GM19240 (cell line): ENCODE data around the gene BCL2L1.
A peak's percentile ranks its signal among the peaks of the same experiment; 100 is the strongest.
"Not testable (repeated sequence)": the region's sequence is repeated elsewhere in the genome, so short reads cannot be mapped to it uniquely, and the experiment has no call there.

ENCODE experiments used
- DNase-seq: peaks from one replicate; pipeline ENCODE4 v3.0.0; 2011; ENCODE audit warnings: low spot score; ENCODE audit not compliant: insufficient read length

The BCL2L1 gene

DNA sequence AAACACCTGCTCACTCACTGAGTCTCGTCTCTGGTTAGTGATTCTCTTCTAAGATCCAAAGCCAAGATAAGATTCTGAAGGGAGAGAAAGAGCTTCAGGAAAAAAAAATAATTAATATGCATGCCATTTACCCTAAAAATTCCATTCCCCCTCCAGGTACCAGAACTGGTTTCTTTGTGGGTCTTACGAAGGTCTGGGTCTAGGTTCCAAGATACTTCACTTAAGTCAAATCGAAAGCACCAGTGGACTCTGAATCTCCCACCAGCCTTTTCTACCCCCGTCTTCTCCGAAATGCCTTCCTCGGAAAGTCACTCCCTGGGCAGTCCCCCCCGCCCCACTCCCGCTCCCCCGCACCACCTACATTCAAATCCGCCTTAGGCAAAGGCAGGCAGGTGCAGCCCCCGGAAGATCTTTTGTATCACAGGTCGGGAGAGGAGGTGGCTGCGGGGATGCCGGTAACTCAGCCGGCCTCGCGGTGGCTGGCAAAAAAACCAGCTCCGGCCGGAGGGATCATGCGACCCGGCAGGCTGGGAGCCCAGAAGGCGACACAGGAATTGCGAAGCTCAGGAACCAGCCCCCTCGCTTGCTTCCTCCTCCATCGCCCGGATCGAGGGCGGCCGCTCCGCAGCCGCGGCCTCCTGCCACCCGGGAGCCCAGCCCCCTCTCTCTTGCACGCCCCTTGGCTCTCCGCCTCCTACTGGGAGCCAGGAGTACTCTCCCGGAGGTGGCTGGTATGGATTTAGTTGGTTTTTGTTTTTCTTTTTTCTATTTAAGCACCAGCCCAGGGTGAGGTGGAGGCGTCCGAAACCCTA is at the start of gene BCL2L1:
Gene BCL2L1, minus strand, starts transcription at position 612 of the 812 bp plus-strand sequence. CDS start 650 bp downstream, outside the sequence.
- no peak for DNase-seq

DNA sequence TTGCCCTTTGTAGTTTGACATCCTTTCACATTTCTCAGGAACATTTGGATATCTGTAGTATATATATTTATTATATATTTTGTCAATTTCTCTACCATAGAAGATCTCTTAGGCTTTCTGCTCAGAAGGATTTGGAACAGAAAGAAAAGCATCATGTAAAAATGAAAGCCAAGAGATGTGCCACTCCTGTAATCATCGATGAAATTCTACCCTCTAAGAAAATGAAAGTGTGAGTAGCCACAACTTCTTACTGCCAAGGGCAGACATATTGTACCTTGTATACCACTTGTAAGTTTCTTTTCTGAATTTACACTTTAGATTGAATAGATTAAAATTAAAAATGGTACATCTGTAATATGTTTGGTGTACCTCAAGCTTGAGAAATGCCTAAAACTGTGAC is 47.6 kb upstream of the BCL2L1 start:
- no peak for DNase-seq

DNA sequence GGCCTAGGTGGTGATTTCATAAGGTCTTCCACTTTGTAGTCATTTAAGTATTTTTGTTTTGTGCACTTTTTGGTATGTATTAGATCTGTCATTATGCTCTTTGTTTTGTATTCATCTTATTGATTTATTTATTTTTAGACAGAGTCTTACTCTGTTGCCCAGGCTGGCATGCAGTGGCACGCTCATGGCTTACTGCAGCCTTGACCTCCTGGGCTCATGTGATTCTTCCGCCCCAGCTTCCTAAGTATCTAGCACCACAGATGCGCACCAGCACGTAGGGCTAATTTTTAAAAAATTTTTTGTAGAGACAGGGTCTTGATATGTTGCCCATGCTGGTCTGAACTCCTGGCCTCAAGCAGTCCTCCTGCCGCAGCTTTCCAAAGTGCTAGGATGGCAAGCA is 47.0 kb upstream of the BCL2L1 start:
- DNase-seq: no peak

DNA sequence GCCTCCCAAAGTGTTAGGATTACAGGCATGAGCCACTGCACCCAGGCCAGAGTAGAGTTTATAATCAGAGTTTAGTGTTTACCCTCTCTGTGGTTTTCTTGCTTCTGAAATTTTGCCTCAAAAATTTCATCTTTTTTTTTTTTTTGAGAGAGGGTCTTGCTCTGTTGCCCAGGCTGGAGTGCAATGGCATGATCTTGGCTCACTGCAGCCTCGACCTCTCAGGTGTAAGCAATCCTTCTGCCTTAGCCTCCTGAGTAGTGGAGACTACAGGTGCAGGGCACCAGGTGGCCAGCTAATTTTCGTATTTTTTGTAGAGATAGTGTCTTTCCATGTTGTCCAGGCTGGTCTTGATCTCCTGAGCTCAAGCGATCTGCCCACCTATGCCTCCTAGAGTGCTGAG is 45.1 kb upstream of the BCL2L1 start:
- no peak for DNase-seq

GRCh38 chr20:31764641-31765305 is 42.1 kb upstream of the BCL2L1 start:
- DNase-seq: no peak

GRCh38 chr20:31760519-31761240 is 38.0 kb upstream of the BCL2L1 start:
- DNase-seq: no peak

DNA sequence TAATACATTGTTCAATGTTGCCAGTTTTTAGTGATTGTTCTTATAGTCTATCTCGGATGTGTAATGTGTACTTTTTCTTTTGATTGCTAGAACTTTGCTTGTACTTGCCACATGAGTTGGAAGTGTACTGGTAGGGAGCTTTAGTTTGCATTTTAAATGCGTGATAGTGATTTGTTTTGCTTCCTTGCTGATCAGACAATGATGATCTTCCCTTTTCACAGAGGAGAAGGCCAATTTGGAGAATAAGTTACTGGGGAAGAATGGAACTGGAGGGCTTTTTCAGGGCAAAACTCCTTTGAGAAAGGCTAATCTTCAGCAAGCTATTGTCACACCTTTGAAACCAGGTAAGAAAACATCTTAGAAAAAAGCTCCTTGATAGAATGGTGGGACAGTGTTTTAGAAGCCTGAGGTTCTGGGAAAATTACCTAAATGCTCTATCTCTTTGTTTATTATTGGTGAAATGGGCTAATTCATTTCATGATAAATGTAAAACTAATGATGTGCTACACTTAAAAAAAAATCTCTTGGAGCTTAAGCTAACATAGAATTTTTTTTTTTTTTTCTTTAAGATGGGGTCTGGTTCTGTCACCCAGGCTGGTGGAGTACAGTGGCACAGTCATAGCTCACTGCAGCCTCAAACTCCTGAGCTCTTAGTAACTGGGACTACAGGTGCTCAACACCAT is 37.3 kb upstream of the BCL2L1 start:
- no peak for DNase-seq

DNA sequence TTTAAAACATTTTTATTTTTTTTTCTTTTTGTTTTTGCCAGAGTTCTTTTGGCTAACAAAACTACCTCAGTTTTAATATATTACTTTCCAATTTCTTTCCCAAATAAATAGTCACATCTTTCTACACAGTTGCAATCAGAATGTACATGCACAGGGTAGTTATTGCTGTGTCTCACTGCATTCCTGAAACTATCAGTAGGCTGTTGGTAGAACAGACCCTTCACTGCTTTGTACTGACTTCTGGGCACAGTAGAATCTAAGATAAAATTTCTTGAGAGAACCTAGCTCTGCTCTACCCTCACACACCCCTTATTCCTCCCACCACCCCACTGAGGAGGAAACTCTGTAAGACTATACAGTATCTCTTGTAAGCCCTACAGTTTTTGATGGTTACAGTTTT is 36.3 kb upstream of the BCL2L1 start:
- no peak for DNase-seq

DNA sequence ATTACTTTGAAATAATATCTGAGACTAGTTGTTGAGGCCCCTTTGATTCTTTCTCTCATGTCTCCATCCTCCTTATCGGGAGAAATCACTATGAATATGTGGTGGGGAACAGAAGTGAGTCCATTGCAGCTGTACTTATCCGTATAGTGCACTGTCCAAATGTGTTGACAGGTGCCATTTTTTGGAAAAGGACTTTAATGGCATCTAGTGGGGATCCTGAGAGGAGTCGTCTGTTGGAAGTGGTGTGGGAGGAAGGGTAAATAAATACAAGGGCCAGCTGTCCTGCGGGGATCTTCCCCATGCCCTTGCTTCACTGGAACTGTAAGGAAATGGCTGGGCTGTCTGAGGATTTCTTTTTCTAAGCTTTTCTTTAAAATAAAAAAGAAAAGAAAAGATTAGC is 35.9 kb upstream of the BCL2L1 start:
- no peak for DNase-seq

GRCh38 chr20:31757254-31757653 is 34.6 kb upstream of the BCL2L1 start:
- DNase-seq: no peak

- DNase-seq: no peak
These were observed 28.5 kb upstream of the BCL2L1 start for GRCh38 chr20:31751126-31751525.

- no peak for DNase-seq
These were observed 26.6 kb upstream of the BCL2L1 start for GRCh38 chr20:31749223-31749622.

GRCh38 chr20:31747640-31748039 is 25.0 kb upstream of the BCL2L1 start:
- no peak for DNase-seq

GRCh38 chr20:31747028-31747427 is 24.4 kb upstream of the BCL2L1 start:
- not testable (repeated sequence) for DNase-seq

DNA sequence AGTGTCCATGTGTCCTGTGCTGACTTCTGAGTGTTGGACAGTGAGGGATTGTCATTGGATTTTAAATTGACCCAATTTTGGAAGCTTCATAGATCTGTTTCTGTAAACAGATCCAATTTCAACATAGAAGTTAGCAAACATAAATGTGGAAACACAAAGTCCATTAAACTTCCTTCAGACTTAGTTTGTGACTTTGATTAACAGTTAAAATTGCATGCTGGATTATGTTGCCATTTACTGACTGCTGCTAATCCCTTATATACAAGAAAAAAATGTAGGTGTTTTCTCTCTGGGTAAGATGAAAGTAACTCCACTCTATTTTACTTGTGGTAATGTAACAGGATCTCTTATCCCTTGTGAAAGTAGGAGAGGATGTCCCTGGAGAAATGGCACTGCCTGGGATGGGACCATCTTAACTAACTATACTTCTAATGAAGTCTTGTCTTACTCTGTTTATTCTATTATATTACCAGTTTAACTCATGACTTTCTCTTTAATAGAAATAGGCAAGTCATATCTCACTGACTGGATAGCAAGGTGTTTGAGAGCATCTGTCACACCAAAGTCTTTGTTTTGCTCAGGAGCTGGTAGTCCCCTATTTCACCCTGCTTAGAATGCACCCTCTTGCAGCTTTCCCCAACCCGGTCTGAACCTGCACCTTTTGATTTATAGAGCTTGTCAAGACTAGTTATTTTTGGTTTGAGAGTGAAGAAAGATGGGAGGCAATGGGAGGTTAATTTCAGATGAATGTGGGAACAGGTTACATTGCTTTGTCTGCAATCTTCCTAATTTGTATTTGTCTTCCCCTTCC is 23.6 kb upstream of the BCL2L1 start:
- DNase-seq: no peak

DNA sequence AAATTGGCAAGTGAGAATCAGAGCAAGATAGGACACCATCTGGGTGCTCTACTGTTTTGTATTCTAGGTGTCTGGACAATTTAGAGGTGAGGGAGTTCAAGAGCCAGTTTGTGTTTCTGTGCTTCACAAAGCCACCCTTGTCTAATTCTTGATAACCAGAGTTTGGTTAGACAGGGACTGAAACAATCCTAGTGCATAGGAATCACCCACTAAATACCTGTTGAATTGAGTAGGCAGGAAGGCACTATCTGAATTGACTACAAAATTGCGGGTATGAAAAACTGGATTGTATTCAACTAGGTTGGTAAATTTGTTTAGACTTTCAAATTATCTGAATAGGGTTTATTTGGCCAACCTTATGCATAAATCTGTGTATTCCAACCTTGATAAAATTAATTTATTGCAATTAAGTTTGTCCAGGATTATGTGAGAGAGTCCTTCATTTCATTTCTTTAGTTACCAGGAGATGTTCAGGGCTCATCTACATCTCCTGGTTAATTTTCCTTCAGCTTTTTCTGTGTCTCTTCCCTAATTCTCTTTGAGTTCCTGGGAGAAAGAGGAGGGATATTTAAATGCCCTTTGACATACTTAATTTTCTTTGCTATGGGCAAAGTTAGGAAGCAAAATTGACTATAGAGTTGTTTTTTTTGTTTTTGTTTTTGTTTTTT is 18.1 kb upstream of the BCL2L1 start:
- no peak for DNase-seq

- no peak for DNase-seq
These were observed 17.5 kb upstream of the BCL2L1 start for GRCh38 chr20:31740208-31740607.

DNA sequence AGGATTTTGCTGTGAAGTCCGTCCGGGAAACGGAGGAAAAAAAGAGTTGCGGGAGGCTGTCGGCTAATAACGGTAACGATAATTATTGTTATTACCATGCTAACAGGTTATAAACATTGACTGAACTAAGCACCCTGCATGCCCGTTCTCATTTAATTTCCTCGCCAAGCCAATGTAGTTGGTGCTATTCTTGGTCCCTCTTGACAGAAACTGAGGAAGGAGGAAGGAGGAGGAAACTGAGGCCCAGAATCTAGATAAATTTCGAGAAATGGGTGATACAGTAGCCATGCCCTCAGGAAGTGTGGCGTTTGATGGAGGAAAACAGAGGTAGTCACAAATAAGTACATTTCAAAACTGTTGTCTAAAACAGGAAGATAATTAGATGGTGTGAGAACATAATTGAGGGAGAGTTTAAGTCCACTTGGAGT is 16.9 kb upstream of the BCL2L1 start:
- no peak for DNase-seq

DNA sequence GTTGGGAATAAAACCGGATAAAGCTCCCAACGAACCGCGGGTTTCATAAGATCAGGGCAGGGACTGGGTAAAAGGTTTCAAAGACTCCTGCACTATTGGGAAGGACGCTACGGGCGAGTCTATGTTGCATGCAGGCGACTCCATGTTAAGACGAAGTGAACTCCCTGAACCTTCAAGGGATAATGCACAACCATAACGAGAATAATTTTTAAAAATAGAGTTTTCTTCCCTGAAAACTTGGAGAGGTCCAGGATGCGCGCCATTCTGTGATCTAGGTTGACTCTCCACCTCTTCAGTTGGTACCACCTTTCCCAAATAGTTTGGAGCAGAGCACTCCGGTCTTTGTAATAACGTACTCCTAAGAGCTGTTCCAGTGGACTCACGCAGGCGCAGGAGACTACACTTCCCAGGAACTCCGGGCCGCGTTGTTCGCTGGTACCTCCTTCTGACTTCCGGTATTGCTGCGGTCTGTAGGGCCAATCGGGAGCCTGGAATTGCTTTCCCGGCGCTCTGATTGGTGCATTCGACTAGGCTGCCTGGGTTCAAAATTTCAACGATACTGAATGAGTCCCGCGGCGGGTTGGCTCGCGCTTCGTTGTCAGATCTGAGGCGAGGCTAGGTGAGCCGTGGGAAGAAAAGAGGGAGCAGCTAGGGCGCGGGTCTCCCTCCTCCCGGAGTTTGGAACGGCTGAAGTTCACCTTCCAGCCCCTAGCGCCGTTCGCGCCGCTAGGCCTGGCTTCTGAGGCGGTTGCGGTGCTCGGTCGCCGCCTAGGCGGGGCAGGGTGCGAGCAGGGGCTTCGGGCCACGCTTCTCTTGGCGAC is 16.3 kb upstream of the BCL2L1 start, which contains the start of gene TPX2:
Gene TPX2, plus strand, starts transcription at position 562 of the 821 bp plus-strand sequence. CDS start 18,187 bp downstream, outside the sequence.
- DNase-seq: peak; percentile 96
